Tibial artery (tissue), 4 donors: ENCODE data around the gene MGAT5.
A peak's percentile ranks its signal among the peaks of the same experiment; 100 is the strongest.

Experiments used
- DNase-seq, 2 donors: peaks; one replicate each; pipeline ENCODE4 v3.0.0-alpha.2; 2019
- H3K27ac ChIP-seq, 2 donors: fragments of 200-600 bp; sonication (generic) in 1 of 2; 1 replicate in 1 of 2; 2 replicates in 1 of 2; pipeline ENCODE4 v1.5.1; 2018 to 2019; ENCODE audit warnings: mild to moderate bottlenecking in 1 of 2
- H3K27me3 ChIP-seq, 2 donors: fragments of 200-600 bp; sonication (generic) in 1 of 2; one replicate each; pipeline versions ENCODE4 v1.5.1 to v1.6.0; 2016 to 2019
- H3K36me3 ChIP-seq, 3 donors: fragments of 200-600 bp; sonication (generic) in 2 of 3; one replicate each; pipeline ENCODE4 v1.5.1; 2016 to 2019; ENCODE audit warnings: mild to moderate bottlenecking in 2 of 3
- H3K4me1 ChIP-seq, 4 donors: fragments of 200-600 bp; sonication (generic) in 2 of 4; 1 replicate in 3 of 4; 2 replicates in 1 of 4; pipeline ENCODE4 v1.5.1; 2016 to 2019
- H3K4me3 ChIP-seq, 2 donors: fragments of 200-600 bp; sonication (generic) in 1 of 2; 1 replicate in 1 of 2; 2 replicates in 1 of 2; pipeline ENCODE4 v1.5.1; 2018 to 2019; ENCODE audit warnings: mild to moderate bottlenecking in 2 of 2
- H3K9me3 ChIP-seq, 3 donors: fragments of 200-600 bp; sonication (generic) in 1 of 3; one replicate each; pipeline ENCODE4 v1.5.1; 2016 to 2019
- CTCF ChIP-seq, 2 experiments: fragments of 200-600 bp in 1 of 2; fragments of 450-650 bp in 1 of 2; IDR thresholded peaks; one replicate each; pipeline ENCODE4 v1.5.1; 2017 to 2019; ENCODE audit warnings: antibody characterized with exemption in 2 of 2, mild to moderate bottlenecking in 1 of 2, moderate library complexity in 1 of 2
- intact Hi-C: fragments of 100-400 bp; cut with DNase I; formaldehyde crosslinking; loops from one replicate; pipeline ENCODE4 v1.15.0; 2023; ENCODE audit warnings: low total_unique reads

The MGAT5 gene

GRCh38 chr2:134218414-134218813 is 35.5 kb upstream of the MGAT5 start:
- no peak overlapping the region for H3K27ac ChIP-seq
- no peaks in the 10 kb centered on the region for H3K36me3 ChIP-seq
- intact Hi-C loops, result no loop called here
- DNase-seq, result no peak
- H3K27me3 ChIP-seq, result no peaks in the 10 kb centered on the region
- no peak for TF ChIP-seq CTCF (IDR thresholded peaks at IDR 0.05)
- peaks cover 0 to 16% (median 11%) of the 10 kb centered on the region in 4 donors for H3K4me1 ChIP-seq
- no peaks in the 10 kb centered on the region for H3K9me3 ChIP-seq
- no peak overlapping the region for H3K4me3 ChIP-seq

- H3K4me3 ChIP-seq, result no peak overlapping the region
- intact Hi-C loops, result no loop called here
- H3K27me3 ChIP-seq, result no peaks in the 10 kb centered on the region
- peak in 1 of 2 donors; percentile 32 for DNase-seq
- H3K36me3 ChIP-seq, result no peaks in the 10 kb centered on the region
- H3K4me1 ChIP-seq, result peaks cover 0 to 16% (median 11%) of the 10 kb centered on the region in 4 donors
- H3K9me3 ChIP-seq, result no peaks in the 10 kb centered on the region
- H3K27ac ChIP-seq, result no peak overlapping the region
- TF ChIP-seq CTCF (IDR thresholded peaks at IDR 0.05), result no peak
Observed at GRCh38 chr2:134218930-134219658, 34.8 kb upstream of the MGAT5 start.

GRCh38 chr2:134220344-134220974 is 33.4 kb upstream of the MGAT5 start:
- H3K27ac ChIP-seq, result no peak overlapping the region
- H3K27me3 ChIP-seq, result no peaks in the 10 kb centered on the region
- H3K36me3 ChIP-seq, result no peaks in the 10 kb centered on the region
- no peak for DNase-seq
- H3K9me3 ChIP-seq, result no peaks in the 10 kb centered on the region
- no peak for TF ChIP-seq CTCF (IDR thresholded peaks at IDR 0.05)
- no peak overlapping the region for H3K4me3 ChIP-seq
- peaks cover 0 to 16% (median 11%) of the 10 kb centered on the region in 4 donors for H3K4me1 ChIP-seq
- intact Hi-C loops, result no loop called here

DNA sequence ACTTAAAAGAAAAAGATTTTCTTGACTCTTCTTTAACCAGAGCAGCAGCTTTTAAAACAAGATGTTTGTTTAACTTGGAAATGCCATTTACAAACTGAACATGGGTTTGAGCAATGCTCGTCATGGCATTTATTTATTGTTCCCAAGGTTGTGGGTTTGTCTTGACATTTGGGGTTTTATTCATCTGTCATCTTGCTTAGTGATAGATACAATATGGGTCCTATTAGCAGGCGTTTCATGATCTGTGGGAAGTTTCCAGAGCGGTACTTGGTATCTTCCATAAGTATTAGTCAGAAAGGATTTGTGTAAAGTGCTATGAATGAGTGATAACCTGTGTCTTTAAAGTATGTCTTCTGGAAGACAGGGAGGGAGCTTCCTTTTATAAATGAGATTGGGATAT is 29.9 kb upstream of the MGAT5 start:
- Histone ChIP-seq H3K4me3 (no peak overlapping the region), H3K27me3 (no peaks in the 10 kb centered on the region), H3K9me3 (peaks cover 0 to 10% (median 0%) of the 10 kb centered on the region in 3 donors), H3K27ac (no peak overlapping the region), H3K4me1 (peaks cover 0 to 13% (median 11%) of the 10 kb centered on the region in 4 donors), H3K36me3 (no peaks in the 10 kb centered on the region)
- no peak for TF ChIP-seq CTCF (IDR thresholded peaks at IDR 0.05)
- intact Hi-C loops, result no loop called here
- no peak for DNase-seq

DNA sequence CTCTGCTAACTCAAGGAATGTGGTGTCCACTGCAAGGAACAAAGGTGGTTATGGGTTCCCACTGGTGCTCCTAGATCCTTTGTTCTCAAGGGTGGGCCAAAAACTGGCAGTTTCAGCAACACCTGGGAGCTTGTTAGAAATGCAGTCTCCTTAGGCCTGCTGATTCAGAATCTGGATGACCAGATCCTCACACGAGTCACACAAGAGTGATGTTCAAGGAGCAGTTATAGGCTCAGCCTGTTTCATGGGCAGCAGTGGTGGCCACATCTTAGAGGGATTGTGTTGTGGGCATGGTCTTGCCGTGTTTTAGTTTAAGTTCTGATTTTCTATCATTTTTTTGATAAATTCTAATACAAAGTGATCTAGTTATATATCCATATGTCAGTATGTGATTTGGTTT is 28.7 kb upstream of the MGAT5 start:
- H3K27ac ChIP-seq, result no peak overlapping the region
- intact Hi-C loops, result no loop called here
- peaks cover 0 to 10% (median 0%) of the 10 kb centered on the region in 3 donors for H3K9me3 ChIP-seq
- no peaks in the 10 kb centered on the region for H3K36me3 ChIP-seq
- no peak for DNase-seq
- H3K27me3 ChIP-seq, result no peaks in the 10 kb centered on the region
- TF ChIP-seq CTCF (IDR thresholded peaks at IDR 0.05), result no peak
- H3K4me1 ChIP-seq, result peaks cover 0 to 2% (median 0%) of the 10 kb centered on the region in 4 donors
- no peak overlapping the region for H3K4me3 ChIP-seq
